Nephron (organoid): ENCODE results near the gene ANGPTL8.

Source experiments
- H3K27ac Mint-ChIP-seq, 3 experiments: 2 replicates each; pipeline ENCODE4 v1.8.0; 2020; ENCODE audit warnings: mixed read lengths in 3 of 3, mild to moderate bottlenecking in 2 of 3, moderate library complexity in 1 of 3
- H3K27me3 Mint-ChIP-seq: 2 replicates; pipeline ENCODE4 v1.8.0; 2021; ENCODE audit warnings: low read depth, mild to moderate bottlenecking, moderate library complexity, mixed read lengths
- H3K36me3 Mint-ChIP-seq: 2 replicates; pipeline ENCODE4 v1.8.0; 2020; ENCODE audit warnings: low read depth, mixed read lengths
- H3K4me1 Mint-ChIP-seq: 2 replicates; pipeline ENCODE4 v1.8.0; 2020; ENCODE audit warnings: mixed read lengths
- H3K4me3 Mint-ChIP-seq, 3 experiments: 2 replicates each; pipeline ENCODE4 v1.8.0; 2020; ENCODE audit warnings: mild to moderate bottlenecking in 3 of 3, mixed read lengths in 3 of 3, moderate library complexity in 2 of 3
- H3K9me3 Mint-ChIP-seq: 2 replicates; pipeline ENCODE4 v1.8.0; 2020; ENCODE audit warnings: mixed read lengths
- TF ChIP-seq, protein P1 (sequence below), 3 experiments: fragments of 200-600 bp; sonication (generic); IDR thresholded peaks; one replicate each; pipeline ENCODE4 v1.5.0; 2021; ENCODE audit warnings: antibody characterized with exemption in 3 of 3; ENCODE audit not compliant: unreplicated experiment in 3 of 3

ANGPTL8 gene

GRCh38 chr19:11223200-11223599 is 16.2 kb upstream of the ANGPTL8 start:
- TF ChIP-seq, protein P1, sequence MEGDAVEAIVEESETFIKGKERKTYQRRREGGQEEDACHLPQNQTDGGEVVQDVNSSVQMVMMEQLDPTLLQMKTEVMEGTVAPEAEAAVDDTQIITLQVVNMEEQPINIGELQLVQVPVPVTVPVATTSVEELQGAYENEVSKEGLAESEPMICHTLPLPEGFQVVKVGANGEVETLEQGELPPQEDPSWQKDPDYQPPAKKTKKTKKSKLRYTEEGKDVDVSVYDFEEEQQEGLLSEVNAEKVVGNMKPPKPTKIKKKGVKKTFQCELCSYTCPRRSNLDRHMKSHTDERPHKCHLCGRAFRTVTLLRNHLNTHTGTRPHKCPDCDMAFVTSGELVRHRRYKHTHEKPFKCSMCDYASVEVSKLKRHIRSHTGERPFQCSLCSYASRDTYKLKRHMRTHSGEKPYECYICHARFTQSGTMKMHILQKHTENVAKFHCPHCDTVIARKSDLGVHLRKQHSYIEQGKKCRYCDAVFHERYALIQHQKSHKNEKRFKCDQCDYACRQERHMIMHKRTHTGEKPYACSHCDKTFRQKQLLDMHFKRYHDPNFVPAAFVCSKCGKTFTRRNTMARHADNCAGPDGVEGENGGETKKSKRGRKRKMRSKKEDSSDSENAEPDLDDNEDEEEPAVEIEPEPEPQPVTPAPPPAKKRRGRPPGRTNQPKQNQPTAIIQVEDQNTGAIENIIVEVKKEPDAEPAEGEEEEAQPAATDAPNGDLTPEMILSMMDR (IDR thresholded peaks at IDR 0.05; ENCODE audit: unreplicated experiment in 3 of 3), result no peak
- H3K4me1 Mint-ChIP-seq, result no peaks in the 10 kb centered on the region
- no peaks in the 10 kb centered on the region for H3K27me3 Mint-ChIP-seq
- H3K27ac Mint-ChIP-seq, result no peak overlapping the region
- peaks cover 57% of the 10 kb centered on the region for H3K36me3 Mint-ChIP-seq
- H3K9me3 Mint-ChIP-seq, result peaks cover 22% of the 10 kb centered on the region
- no peak overlapping the region for H3K4me3 Mint-ChIP-seq

DNA sequence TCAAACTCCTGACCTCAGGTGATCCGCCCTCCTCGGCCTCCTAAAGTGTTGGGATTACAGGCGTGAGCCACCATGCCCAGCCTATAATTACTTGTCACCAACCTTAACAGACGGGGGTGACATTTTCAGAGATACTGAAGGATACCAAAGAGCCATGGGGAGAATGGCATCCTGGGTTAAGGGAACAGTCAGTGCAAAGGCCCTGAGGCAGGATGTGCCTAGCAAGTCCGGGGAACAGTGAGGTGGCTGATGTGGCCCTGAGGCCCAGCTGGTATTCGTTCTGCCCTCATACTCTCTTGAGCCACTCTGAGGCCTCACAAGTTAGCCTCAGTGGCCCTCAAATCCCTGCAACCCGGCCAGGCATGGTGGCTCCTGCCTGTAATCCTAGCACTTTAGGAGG is 15.0 kb upstream of the ANGPTL8 start:
- peaks cover 22% of the 10 kb centered on the region for H3K9me3 Mint-ChIP-seq
- no peak overlapping the region for H3K27ac Mint-ChIP-seq
- TF ChIP-seq, protein P1 (IDR thresholded peaks at IDR 0.05; ENCODE audit: unreplicated experiment in 3 of 3), result no peak
- peaks cover 57% of the 10 kb centered on the region for H3K36me3 Mint-ChIP-seq
- no peaks in the 10 kb centered on the region for H3K4me1 Mint-ChIP-seq
- no peaks in the 10 kb centered on the region for H3K27me3 Mint-ChIP-seq
- no peak overlapping the region for H3K4me3 Mint-ChIP-seq

DNA sequence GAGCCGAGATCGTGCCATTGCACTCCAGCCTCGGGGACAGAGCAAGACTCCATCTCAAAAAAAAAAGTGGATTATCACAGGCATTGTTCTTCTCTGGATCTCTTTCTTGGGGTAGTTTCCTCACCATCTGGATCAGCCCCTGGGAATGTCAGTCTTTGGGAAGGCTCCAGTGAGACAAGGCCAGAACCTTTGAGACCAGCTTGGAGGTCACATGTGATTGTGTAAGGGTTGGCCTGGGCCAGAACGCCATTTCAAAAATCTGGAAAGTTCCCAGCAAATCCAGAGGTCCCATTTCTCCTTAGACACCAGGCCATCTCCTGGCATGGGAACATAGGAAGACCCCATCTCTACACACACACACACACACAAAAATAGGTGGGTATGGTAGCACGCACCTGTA is 14.2 kb upstream of the ANGPTL8 start:
- H3K27ac Mint-ChIP-seq, result no peak overlapping the region
- peaks cover 21% of the 10 kb centered on the region for H3K9me3 Mint-ChIP-seq
- no peaks in the 10 kb centered on the region for H3K27me3 Mint-ChIP-seq
- H3K4me3 Mint-ChIP-seq, result no peak overlapping the region
- TF ChIP-seq, protein P1 (IDR thresholded peaks at IDR 0.05; ENCODE audit: unreplicated experiment in 3 of 3), result no peak
- H3K4me1 Mint-ChIP-seq, result no peaks in the 10 kb centered on the region
- peaks cover 50% of the 10 kb centered on the region for H3K36me3 Mint-ChIP-seq

GRCh38 chr19:11225815-11226214 is 13.6 kb upstream of the ANGPTL8 start:
- Mint-ChIP-seq H3K36me3 (peaks cover 48% of the 10 kb centered on the region), H3K4me3 (no peak overlapping the region), H3K27ac (no peak overlapping the region), H3K27me3 (no peaks in the 10 kb centered on the region), H3K9me3 (peaks cover 17% of the 10 kb centered on the region), H3K4me1 (no peaks in the 10 kb centered on the region)
- TF ChIP-seq, protein P1 (IDR thresholded peaks at IDR 0.05; ENCODE audit: unreplicated experiment in 3 of 3), result no peak

DNA sequence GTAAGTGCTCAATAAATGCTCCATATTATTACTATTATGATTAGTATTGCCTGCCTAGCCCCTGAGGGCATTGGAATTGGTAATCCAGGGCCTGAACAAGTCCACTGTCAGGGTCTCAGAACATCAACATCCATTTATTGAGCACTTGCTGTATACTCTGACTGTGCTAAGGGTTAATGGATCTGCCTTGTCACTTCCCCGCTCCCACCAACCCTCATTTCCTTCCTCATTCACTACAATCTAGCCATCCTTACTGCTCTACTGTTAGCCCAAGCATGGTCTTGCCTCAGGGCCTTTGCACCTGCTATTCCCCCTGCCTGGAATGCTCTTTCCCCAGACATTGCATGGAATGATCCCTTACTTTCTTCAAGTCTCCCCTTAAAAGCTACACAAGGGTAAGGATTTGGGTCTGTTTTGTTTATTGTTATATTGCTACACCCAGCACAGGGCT is 12.7 kb upstream of the ANGPTL8 start:
- TF ChIP-seq, protein P1 (IDR thresholded peaks at IDR 0.05; ENCODE audit: unreplicated experiment in 3 of 3), result no peak
- Mint-ChIP-seq H3K9me3 (peaks cover 8% of the 10 kb centered on the region), H3K36me3 (peaks cover 40% of the 10 kb centered on the region), H3K4me3 (no peak overlapping the region), H3K4me1 (no peaks in the 10 kb centered on the region), H3K27me3 (no peaks in the 10 kb centered on the region), H3K27ac (no peak overlapping the region)

DNA sequence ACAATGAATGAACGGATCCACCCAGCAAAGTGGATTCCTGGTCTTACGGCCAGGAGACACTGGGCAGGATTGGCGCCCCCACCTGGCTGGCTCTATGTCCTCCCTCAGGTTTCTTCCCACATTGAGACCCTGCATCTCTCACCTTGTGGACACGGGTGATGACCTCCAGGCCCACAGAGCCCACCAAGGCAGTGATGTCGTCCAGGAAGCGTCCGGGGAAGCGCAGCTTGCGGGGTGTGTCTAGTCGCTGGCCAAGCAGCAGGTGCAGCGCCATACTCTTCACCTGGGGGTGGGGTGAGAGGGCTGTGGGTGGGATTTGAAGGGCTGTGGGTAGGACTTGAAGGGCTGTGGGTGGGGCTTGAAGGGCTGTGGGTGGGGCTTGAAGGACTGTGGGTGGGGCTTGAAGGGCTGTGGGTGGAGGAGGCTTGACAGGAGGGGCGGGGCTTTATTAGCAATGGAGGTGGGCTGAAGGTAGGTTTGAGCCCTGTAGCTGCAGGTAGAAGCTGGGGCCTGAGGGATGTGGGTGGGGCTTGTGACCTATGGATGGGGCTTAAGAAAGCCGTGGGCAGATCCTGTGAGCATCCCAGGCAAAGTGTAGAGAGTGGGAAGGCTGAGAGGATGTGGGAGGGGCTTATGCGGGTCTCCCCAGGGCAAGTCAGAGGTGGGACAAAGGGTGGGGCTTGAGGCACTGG is 12.1 kb upstream of the ANGPTL8 start:
- TF ChIP-seq, protein P1 (IDR thresholded peaks at IDR 0.05; ENCODE audit: unreplicated experiment in 3 of 3), result no peak
- H3K4me3 Mint-ChIP-seq, result no peak overlapping the region
- no peaks in the 10 kb centered on the region for H3K27me3 Mint-ChIP-seq
- peaks cover 38% of the 10 kb centered on the region for H3K36me3 Mint-ChIP-seq
- H3K4me1 Mint-ChIP-seq, result no peaks in the 10 kb centered on the region
- H3K9me3 Mint-ChIP-seq, result peaks cover 4% of the 10 kb centered on the region
- H3K27ac Mint-ChIP-seq, result no peak overlapping the region
